CD4-positive, CD25-positive, alpha-beta regulatory T cell (primary cell): Measurements from ENCODE around the gene EMX1. TPM values are rescaled to one million over a fixed set of nuclear protein-coding genes. Genes with fewer than 3 reads are reported as not detected.

Experiments used
- ATAC-seq, 2 donors: fragments of 150-1000 bp; cut with Tn5 transposase; one replicate each; pipeline ENCODE4 v1.10.0; 2021; ENCODE audit warnings: low read depth in 2 of 2, moderate number of reproducible peaks in 2 of 2, moderate library complexity in 1 of 2
- DNase-seq, 3 donors: peaks; one replicate each; pipeline versions ENCODE4 v3.0.0 to v3.0.0-alpha.2; 2012 to 2022; ENCODE audit warnings: mixed read lengths in 1 of 3
- H3K27ac ChIP-seq: one replicate; pipeline ENCODE4 v1.7.0; 2013; ENCODE audit warnings: mild to moderate bottlenecking, low read length; ENCODE audit not compliant: insufficient read depth, poor library complexity, severe bottlenecking
- H3K27me3 ChIP-seq: one replicate; pipeline ENCODE4 v1.7.0; 2013; ENCODE audit warnings: low read length; ENCODE audit not compliant: control insufficient read depth, insufficient read depth
- H3K36me3 ChIP-seq: one replicate; pipeline ENCODE4 v1.7.0; 2013; ENCODE audit warnings: mild to moderate bottlenecking, low read length, moderate library complexity; ENCODE audit not compliant: control insufficient read depth, insufficient read depth
- H3K4me1 ChIP-seq: 2 replicates; pipeline ENCODE4 v1.7.0; 2013; ENCODE audit warnings: mild to moderate bottlenecking, low read length; ENCODE audit not compliant: insufficient read depth, control insufficient read depth, poor library complexity, severe bottlenecking
- H3K4me3 ChIP-seq: one replicate; pipeline ENCODE4 v1.7.0; 2013; ENCODE audit warnings: low read depth, mild to moderate bottlenecking, low read length, moderate library complexity
- H3K9me3 ChIP-seq, 2 experiments: 1 replicate in 1 of 2; 2 replicates in 1 of 2; pipeline ENCODE4 v1.7.0; 2013; ENCODE audit warnings: low read length in 2 of 2, mild to moderate bottlenecking in 1 of 2, moderate library complexity in 1 of 2; ENCODE audit not compliant: control insufficient read depth in 2 of 2
- H3K27ac Mint-ChIP-seq, 3 donors: one replicate each; pipeline ENCODE4 v1.8.0; 2020 to 2022; ENCODE audit warnings: mild to moderate bottlenecking in 3 of 3, mixed read lengths in 3 of 3, moderate library complexity in 2 of 3
- H3K27me3 Mint-ChIP-seq: one replicate; pipeline ENCODE4 v1.8.0; 2022; ENCODE audit warnings: mild to moderate bottlenecking, mixed read lengths
- H3K36me3 Mint-ChIP-seq: one replicate; pipeline ENCODE4 v1.8.0; 2020; ENCODE audit warnings: mixed read lengths
- H3K4me1 Mint-ChIP-seq, 4 donors: one replicate each; pipeline ENCODE4 v1.8.0; 2020 to 2022; ENCODE audit warnings: mixed read lengths in 4 of 4, mild to moderate bottlenecking in 1 of 4
- H3K4me3 Mint-ChIP-seq, 4 donors: one replicate each; pipeline ENCODE4 v1.8.0; 2020 to 2022; ENCODE audit warnings: mild to moderate bottlenecking in 4 of 4, mixed read lengths in 4 of 4, moderate library complexity in 3 of 4
- H3K9me3 Mint-ChIP-seq, 7 donors: one replicate each; pipeline ENCODE4 v1.8.0; 2020 to 2022; ENCODE audit warnings: mixed read lengths in 7 of 7, mild to moderate bottlenecking in 3 of 7, moderate library complexity in 2 of 7
- polyA plus RNA-seq, 4 donors: library from polyadenylated mRNA; unstranded; fragments of 300-500 nt; fragmentation: Illumina TruSeq; gene quantifications; one replicate each; pipeline ENCODE4 v1.2.3, GENCODE V29; 2021
- total RNA-seq: library from RNA; stranded (reverse); gene quantifications from one replicate; pipeline ENCODE4 v1.2.3, GENCODE V29; 2022

EMX1 gene
- total and polyA plus RNA-seq, 5 donors from 2014 or later: not detected

- no peaks in the 10 kb centered on the region for H3K27me3 ChIP-seq
Observed at GRCh38 chr2:72936660-72937355, 19.5 kb downstream of the EMX1 start.

DNA sequence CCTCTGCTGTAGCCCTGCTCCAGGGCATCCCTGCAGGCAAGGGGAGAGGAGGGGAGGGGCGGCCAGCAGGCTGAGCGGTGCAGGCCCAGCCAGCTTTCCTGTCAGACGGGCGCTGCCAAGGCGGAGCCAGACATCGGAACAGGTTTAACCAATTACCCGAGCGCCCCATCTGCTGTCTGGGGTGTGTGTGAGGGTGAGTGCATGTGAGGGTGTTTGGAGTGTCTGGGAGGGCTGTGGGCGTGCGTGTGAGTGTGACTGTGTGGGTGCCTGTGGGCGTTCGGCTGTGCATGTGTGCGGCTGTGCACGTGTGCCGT, 20.0 kb downstream of the EMX1 start:
- Mint-ChIP-seq H3K27ac (no peak overlapping the region), H3K9me3 (no peaks in the 10 kb centered on the region), H3K4me3 (no peak overlapping the region), H3K4me1 (no peaks in the 10 kb centered on the region), H3K36me3 (no peaks in the 10 kb centered on the region), H3K27me3 (peaks cover 13% of the 10 kb centered on the region)
- no peaks in the 10 kb centered on the region for H3K4me1 ChIP-seq
- no peak overlapping the region for H3K27ac ChIP-seq
- ATAC-seq (no peak), DNase-seq (no peak)
- no peak overlapping the region for H3K4me3 ChIP-seq
- H3K36me3 ChIP-seq: no peaks in the 10 kb centered on the region
- H3K9me3 ChIP-seq: no peaks in the 10 kb centered on the region
- no peaks in the 10 kb centered on the region for H3K27me3 ChIP-seq

More at GRCh38 chr2:72936660-72937355, 19.5 kb downstream of the EMX1 start:
- H3K36me3 ChIP-seq: no peaks in the 10 kb centered on the region
- Mint-ChIP-seq H3K9me3 (no peaks in the 10 kb centered on the region), H3K27me3 (peaks cover 13% of the 10 kb centered on the region), H3K4me3 (no peak overlapping the region), H3K27ac (no peak overlapping the region), H3K36me3 (no peaks in the 10 kb centered on the region), H3K4me1 (no peaks in the 10 kb centered on the region)
- ATAC-seq: no peak
- no peak for DNase-seq
- H3K4me3 ChIP-seq: no peak overlapping the region
- H3K4me1 ChIP-seq: no peaks in the 10 kb centered on the region
- no peaks in the 10 kb centered on the region for H3K9me3 ChIP-seq
- H3K27ac ChIP-seq: no peak overlapping the region

DNA sequence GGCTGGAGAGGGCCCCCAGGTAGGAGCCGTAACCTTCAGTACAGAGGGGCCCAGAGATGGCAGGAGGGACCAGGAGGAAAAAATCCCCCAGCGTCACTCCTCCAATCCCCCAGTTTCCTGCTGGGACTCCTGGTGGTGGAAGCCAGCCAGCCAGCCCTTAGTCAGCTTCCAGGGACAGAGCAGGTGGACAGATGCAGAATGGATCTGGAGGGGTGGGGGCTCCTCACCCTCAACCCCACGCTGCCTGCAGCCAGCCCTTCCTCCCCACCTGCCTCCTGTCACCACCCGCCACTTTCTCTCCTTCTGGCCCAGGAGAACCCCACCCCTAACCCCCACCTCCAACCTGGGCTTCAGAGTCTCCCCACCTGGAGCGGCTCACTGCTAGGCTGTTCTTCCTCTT, 21.1 kb downstream of the EMX1 start:
- Mint-ChIP-seq H3K4me1 (no peaks in the 10 kb centered on the region), H3K27ac (no peak overlapping the region), H3K27me3 (peaks cover 11% of the 10 kb centered on the region), H3K4me3 (no peak overlapping the region), H3K36me3 (no peaks in the 10 kb centered on the region), H3K9me3 (no peaks in the 10 kb centered on the region)
- Histone ChIP-seq H3K9me3 (no peaks in the 10 kb centered on the region), H3K4me1 (no peaks in the 10 kb centered on the region), H3K27ac (no peak overlapping the region), H3K4me3 (no peak overlapping the region), H3K36me3 (no peaks in the 10 kb centered on the region), H3K27me3 (no peaks in the 10 kb centered on the region)
- no peak for DNase-seq
- ATAC-seq: no peak

- Histone ChIP-seq H3K27me3 (no peaks in the 10 kb centered on the region), H3K9me3 (no peaks in the 10 kb centered on the region), H3K4me3 (no peak overlapping the region), H3K36me3 (no peaks in the 10 kb centered on the region), H3K27ac (no peak overlapping the region), H3K4me1 (no peaks in the 10 kb centered on the region)
- Mint-ChIP-seq H3K4me1 (no peaks in the 10 kb centered on the region), H3K27me3 (peaks cover 8% of the 10 kb centered on the region), H3K27ac (no peak overlapping the region), H3K36me3 (peaks cover 4% of the 10 kb centered on the region), H3K4me3 (no peak overlapping the region), H3K9me3 (no peaks in the 10 kb centered on the region)
- DNase-seq (no peak), ATAC-seq (no peak)
Observed at GRCh38 chr2:72940361-72940760, 23.0 kb downstream of the EMX1 start.

DNA sequence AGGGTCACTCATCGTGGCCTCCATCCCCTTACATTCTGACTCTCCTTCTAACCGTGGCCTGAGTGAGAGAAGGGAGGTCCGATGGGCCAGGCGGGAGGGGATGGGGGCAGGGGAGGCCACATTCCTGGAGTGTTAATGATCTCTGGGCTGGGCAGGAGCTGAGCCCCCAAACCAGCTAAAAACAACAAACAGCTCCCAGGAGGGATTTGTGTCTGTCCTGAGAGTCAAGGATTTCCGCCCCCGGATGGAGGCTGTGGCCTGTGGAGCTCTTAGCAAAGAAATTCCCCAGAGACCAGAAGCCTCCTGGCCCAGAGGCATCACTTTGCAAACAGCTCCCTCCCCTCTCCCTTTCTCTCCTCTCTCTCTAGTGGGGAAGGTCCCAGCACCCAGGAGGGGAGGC, 23.5 kb downstream of the EMX1 start:
- Histone ChIP-seq H3K27me3 (no peaks in the 10 kb centered on the region), H3K27ac (no peak overlapping the region), H3K4me3 (no peak overlapping the region), H3K9me3 (no peaks in the 10 kb centered on the region), H3K4me1 (no peaks in the 10 kb centered on the region), H3K36me3 (no peaks in the 10 kb centered on the region)
- no peaks in the 10 kb centered on the region for H3K4me1 Mint-ChIP-seq
- H3K4me3 Mint-ChIP-seq: no peak overlapping the region
- H3K36me3 Mint-ChIP-seq: peaks cover 7% of the 10 kb centered on the region
- ATAC-seq (no peak), DNase-seq (no peak)
- no peaks in the 10 kb centered on the region for H3K9me3 Mint-ChIP-seq
- peaks cover 8% of the 10 kb centered on the region for H3K27me3 Mint-ChIP-seq
- H3K27ac Mint-ChIP-seq: no peak overlapping the region

DNA sequence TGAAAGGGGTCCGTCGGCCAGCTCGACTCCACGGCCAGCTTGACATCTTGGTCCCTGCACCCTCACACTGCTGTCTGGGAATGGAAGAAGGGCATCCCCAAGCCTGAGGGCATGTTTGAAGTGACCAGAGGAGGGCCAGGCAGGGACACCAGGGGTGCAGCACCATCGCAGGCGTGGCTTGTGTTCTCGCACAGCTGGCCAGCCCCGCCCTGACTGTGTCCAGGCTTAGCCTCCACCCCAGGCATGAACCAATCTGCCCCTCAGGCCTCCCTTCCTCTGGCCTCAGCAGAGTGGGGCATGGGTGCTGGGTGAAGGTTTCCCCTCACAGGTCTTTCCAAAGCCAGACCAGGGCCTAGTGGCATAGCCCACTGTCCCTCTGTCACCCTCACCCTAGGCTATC, 25.0 kb downstream of the EMX1 start:
- Mint-ChIP-seq H3K9me3 (no peaks in the 10 kb centered on the region), H3K4me1 (no peaks in the 10 kb centered on the region), H3K4me3 (no peak overlapping the region), H3K27ac (no peak overlapping the region), H3K36me3 (peaks cover 9% of the 10 kb centered on the region), H3K27me3 (peaks cover 8% of the 10 kb centered on the region)
- Histone ChIP-seq H3K9me3 (no peaks in the 10 kb centered on the region), H3K27me3 (no peaks in the 10 kb centered on the region), H3K27ac (no peak overlapping the region), H3K4me3 (no peak overlapping the region), H3K4me1 (no peaks in the 10 kb centered on the region), H3K36me3 (no peaks in the 10 kb centered on the region)
- no peak for ATAC-seq
- no peak for DNase-seq

DNA sequence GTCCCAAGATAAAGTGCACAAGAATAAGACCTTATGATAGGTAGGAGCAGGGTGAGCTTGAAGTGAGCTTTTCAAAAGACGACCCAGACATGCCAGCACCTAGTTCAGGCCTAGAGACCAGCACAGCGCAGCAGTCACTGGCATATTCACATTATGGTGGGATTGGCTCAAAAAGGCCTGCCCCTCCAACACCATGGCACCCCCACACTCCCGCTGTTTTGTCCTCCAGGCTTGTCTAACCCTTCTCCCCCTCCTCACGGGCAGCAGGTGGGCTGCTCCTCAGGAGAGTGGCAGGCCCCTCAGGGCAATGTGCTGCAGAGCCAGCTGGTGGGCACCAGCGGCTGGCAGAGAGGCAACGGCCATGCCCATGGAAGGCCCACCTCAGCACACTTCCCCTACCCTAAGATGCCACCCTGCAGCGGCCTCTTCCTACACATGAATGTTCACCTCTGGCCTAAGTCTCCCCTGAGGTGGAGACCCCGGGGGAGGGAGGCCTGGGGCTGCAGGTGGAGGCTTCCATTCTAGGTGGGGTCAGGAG, 25.6 kb downstream of the EMX1 start:
- no peaks in the 10 kb centered on the region for H3K27me3 ChIP-seq
- H3K27ac ChIP-seq: no peak overlapping the region
- Mint-ChIP-seq H3K4me3 (no peak overlapping the region), H3K27ac (no peak overlapping the region), H3K36me3 (peaks cover 9% of the 10 kb centered on the region), H3K27me3 (peaks cover 8% of the 10 kb centered on the region), H3K9me3 (no peaks in the 10 kb centered on the region), H3K4me1 (no peaks in the 10 kb centered on the region)
- H3K4me1 ChIP-seq: no peaks in the 10 kb centered on the region
- H3K4me3 ChIP-seq: no peak overlapping the region
- ATAC-seq: no peak
- no peaks in the 10 kb centered on the region for H3K36me3 ChIP-seq
- no peaks in the 10 kb centered on the region for H3K9me3 ChIP-seq
- no peak for DNase-seq
